GM19238 (cell line): ENCODE results near the gene DUSP18.
"Not testable (repeated sequence)": the region's sequence is repeated elsewhere in the genome, so short reads cannot be mapped to it uniquely, and the experiment has no call there.

Experiments used
- DNase-seq: peaks from one replicate; pipeline ENCODE4 v3.0.0; 2011; ENCODE audit warnings: low spot score; ENCODE audit not compliant: insufficient read length

DUSP18 gene

GRCh38 chr22:30667494-30668385, at the start of gene DUSP18:
Gene DUSP18, minus strand, starts transcription at chr22:30667875. Its CDS starts 3,872 bp downstream, at chr22:30664003.
- DNase-seq = peak; percentile 98

DNA sequence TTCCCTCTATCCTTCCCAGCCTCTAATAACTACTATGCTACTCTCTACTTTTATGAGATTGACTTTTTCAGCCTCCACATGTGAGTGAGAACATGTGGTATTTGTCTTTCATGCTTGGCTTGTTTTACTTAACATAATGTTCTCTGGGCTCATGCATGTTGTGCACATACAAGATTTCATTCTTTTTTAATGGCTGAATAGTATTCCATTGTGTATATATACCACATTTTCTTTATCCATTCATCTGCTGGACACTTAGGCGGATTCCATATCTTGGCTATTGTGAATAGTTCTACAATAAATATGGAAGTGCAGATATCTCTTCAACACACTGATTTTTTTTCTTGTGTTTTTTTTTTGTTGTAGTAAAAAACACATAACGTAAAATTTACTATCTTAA, 46.4 kb upstream of the DUSP18 start:
- no peak for DNase-seq

DNA sequence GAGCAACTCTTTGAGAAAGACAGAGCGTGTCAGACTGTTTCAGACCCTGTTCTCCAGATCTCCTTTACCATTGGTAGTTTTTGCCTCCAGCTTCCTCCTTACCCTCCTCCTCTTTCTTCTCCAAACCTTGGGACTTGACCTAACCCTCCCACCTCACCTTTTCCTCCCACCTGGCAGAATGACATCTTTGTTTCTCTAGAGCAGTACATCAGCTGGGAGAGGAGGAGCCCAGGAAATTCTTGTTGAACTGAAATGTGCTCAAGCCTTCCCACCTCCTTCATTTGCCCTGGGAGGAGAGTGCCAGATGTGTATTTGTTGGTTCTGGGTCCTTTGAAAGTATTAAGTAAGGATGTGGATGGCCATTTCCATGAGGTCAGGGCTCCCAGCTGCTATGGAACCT, 44.4 kb upstream of the DUSP18 start:
- DNase-seq = no peak

- not testable (repeated sequence) for DNase-seq
Observed at GRCh38 chr22:30709980-30710379, 42.3 kb upstream of the DUSP18 start.

DNA sequence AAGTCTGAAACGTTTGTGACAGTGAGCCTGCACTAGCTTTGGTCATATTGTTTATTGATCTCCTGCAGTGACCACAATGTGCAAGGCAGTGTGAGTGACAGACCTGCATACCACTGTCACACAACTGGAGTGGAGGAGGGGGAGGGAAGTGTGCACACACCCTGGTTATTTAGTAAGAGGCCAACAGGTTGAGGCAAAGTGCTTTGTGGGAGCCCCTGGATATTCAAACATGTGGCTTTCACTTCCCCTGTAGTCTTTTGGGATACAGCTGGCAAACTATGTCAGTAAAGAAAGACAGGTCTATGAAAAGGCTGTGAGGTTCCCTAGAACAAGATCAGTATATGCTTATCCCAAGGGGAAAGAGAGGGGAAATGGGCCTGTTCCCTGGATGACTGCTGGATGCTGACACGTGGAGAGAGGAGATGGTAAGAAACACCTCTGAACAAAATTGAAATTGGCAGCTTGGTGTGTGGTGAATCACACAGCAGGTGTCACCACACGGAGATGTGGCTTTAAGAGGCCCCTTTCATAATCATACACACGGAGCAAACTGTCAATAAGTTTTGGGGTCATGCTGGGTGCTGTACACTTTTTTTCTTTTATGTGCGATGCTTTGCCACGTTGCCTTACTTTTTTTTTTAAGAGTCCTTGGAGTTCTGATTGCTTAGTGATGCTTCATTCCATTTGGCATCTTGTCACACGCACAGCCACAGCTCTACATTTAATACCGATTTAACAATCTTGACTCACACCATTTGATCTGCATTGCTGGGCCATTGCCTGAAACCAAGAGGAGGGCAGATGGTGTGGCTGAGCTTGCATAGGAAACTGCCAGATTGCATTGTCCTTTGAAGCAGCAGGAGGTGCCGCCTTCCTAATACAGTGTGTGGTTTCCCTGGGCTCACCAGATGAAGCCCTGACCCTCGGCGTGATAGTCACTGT, 38.3 kb upstream of the DUSP18 start:
- no peak for DNase-seq

DNA sequence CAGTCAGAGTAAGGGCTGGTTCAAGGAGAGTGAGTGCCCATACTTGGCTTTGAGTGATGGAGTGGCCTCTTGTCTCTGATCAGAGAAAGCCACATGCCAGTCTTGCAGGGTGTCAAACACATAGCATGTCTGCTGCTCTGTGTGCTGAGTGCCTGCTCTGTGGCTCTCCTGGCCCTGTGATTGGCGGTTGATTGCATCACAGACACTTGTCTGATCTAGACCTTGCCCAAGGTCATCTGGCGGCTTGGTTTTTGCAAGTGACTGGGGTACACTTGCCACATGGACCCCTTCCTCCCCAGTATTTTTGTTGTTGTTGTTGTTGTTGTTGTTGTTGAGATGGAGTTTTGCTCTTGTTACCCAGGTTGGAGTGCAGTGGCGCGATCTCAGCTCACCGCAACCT, 37.3 kb upstream of the DUSP18 start:
- no peak for DNase-seq

GRCh38 chr22:30702856-30703255, 35.2 kb upstream of the DUSP18 start:
- no peak for DNase-seq

GRCh38 chr22:30701872-30702271, 34.2 kb upstream of the DUSP18 start:
- no peak for DNase-seq

GRCh38 chr22:30697975-30698374, 30.3 kb upstream of the DUSP18 start:
- DNase-seq = no peak

- no peak for DNase-seq
Observed at GRCh38 chr22:30695871-30696655, 28.4 kb upstream of the DUSP18 start.

- no peak for DNase-seq
Observed at GRCh38 chr22:30695351-30695851, 27.7 kb upstream of the DUSP18 start.

GRCh38 chr22:30694640-30695350, 27.1 kb upstream of the DUSP18 start, which contains the start of gene OSBP2:
Gene OSBP2, plus strand, starts transcription at chr22:30694874. Its CDS starts 36 bp downstream, at chr22:30694910.
- peak; percentile 27 for DNase-seq

GRCh38 chr22:30694171-30694639, 26.5 kb upstream of the DUSP18 start:
- DNase-seq = no peak

GRCh38 chr22:30691204-30691603, 23.5 kb upstream of the DUSP18 start:
- no peak for DNase-seq

DNA sequence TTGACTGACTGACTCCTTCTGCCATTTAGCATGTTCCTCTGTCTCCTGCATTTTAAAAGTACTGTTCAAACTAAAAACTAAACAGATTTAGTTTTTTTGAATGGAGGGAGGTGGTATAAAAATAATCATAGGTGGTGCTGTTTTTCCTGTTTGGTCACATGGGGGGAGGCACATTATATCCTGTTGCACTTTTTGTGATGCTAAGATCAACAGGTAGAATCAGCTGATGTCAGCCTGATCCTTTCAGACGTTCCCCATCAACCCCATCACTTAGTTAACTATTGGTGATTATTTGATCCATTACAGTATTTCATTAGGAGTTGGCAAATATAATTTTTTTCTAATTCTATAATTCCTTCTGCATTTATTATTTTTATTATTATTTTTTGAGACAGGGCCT, 21.9 kb upstream of the DUSP18 start:
- DNase-seq = no peak

DNA sequence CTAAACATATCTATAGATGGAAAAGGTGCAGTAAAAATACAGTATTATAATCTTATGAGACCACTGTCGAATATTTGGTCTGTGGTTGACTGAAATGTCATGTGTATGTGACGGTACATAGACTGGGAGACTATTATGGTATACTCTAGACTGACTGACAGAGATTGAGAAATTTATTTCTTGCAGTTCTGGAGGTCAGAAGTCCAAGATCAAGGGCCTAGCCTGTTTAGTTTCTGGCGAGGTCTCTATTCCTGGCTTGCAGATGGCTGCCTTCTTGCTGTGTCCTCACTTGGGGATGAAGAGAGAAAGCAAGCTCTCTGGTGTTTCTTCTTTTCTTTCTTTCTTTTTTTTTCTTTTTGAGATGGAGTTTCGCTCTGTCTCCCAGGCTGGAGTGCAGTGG, 19.7 kb upstream of the DUSP18 start:
- DNase-seq = no peak

- DNase-seq = no peak
Observed at GRCh38 chr22:30685178-30685577, 17.5 kb upstream of the DUSP18 start.

DNA sequence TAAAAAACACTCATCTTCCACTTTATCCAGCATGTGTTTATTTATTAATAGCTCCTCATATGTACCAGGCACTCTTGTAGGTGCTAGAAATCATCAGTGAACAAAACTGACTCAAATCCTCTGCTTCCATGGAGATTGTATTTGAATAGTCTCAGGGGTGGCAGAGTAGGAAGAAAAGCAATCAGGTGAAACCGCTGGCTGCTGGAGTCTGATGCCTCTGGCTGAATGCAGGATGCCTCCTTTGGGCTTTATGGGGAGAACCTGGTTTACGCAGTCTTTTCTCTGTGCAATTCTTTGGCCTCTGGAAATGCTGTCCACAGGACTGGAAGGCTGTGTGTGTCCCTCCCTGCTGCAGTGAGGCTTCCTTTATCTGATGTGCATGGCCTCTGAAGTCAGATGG, 14.2 kb upstream of the DUSP18 start:
- no peak for DNase-seq

DNA sequence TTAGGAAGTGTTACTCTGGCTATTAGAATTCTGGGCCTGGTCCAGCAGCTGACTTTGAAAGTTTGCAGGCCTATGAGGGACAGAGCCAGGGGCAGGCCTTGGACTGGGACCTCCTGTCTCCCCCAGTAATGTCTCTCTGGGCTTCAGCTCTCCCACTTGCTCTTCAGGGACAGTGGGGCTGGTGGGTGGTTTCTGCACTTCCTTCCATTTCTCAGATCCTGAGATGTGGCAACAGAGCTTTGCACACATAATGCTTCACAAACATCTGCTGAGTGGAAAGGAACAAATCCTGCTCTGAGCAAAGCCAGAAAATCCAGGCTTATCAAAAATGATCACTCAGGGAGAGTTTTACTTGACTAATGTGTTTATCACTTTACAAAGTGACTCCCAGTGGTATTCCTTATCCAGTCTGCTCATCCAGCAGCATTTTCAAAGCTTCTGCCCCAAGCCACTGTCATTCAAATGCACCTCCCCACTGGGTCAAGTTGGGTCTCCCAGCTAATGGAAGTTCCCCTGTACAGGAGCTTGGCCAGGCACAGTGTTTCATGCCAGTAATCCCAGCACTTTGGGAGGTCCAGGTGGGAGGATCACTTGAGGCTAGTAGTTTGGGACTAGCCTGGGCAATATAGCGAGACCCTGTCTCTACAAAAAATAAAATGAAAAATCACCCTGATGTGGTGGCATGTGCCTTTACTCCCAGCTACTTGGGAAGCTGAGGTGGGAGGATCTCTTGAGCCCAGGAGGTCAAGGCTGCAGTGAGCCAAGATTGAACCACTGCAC, 13.5 kb upstream of the DUSP18 start:
- no peak for DNase-seq
